ENCODE measurements around the gene GPR61. TPM values are rescaled to one million over a fixed set of nuclear protein-coding genes. Genes with fewer than 3 reads are reported as not detected.

GPR61 gene
- total and polyA plus RNA-seq, 2 donors, result 0.07 to 0.42 TPM

GRCh38 chr1:109531380-109531779 lies 8.3 kb upstream of the GPR61 start:
- Histone ChIP-seq H3K9me3 (ENCODE audit: control insufficient read depth in 2 of 2, insufficient read depth in 1 of 2, low read length in 1 of 2) (no peaks in the 10 kb centered on the region), H3K4me3 (ENCODE audit: low read length in 2 of 2) (no peak overlapping the region), H3K36me3 (ENCODE audit: control insufficient read depth in 2 of 2, insufficient read depth in 2 of 2, low read length in 1 of 2) (no peaks in the 10 kb centered on the region), H3K4me1 (ENCODE audit: control insufficient read depth in 2 of 2, insufficient read depth in 2 of 2, low read length in 2 of 2) (peaks cover 4 to 34% of the 10 kb centered on the region in 2 donors), H3K27me3 (ENCODE audit: control insufficient read depth in 2 of 2, insufficient read depth in 1 of 2, low read length in 1 of 2) (no peaks in the 10 kb centered on the region), H3K27ac (ENCODE audit: low read depth in 1 of 2, low read length in 1 of 2) (peak overlapping the region in 1 of 2 donors; percentile 34)
- no peak for DNase-seq (ENCODE audit: low read depth in 6 of 9, low spot score in 9 of 9)
- 97% methylated on average over 4 of the region's 4 CpGs for WGBS

- Histone ChIP-seq H3K4me3 (ENCODE audit: low read length in 2 of 2) (no peak overlapping the region), H3K4me1 (ENCODE audit: control insufficient read depth in 2 of 2, insufficient read depth in 2 of 2, low read length in 2 of 2) (peaks cover 4 to 34% of the 10 kb centered on the region in 2 donors), H3K27me3 (ENCODE audit: control insufficient read depth in 2 of 2, insufficient read depth in 1 of 2, low read length in 1 of 2) (no peaks in the 10 kb centered on the region), H3K9me3 (ENCODE audit: control insufficient read depth in 2 of 2, insufficient read depth in 1 of 2, low read length in 1 of 2) (no peaks in the 10 kb centered on the region), H3K27ac (ENCODE audit: low read depth in 1 of 2, low read length in 1 of 2) (no peak overlapping the region), H3K36me3 (ENCODE audit: control insufficient read depth in 2 of 2, insufficient read depth in 2 of 2, low read length in 1 of 2) (no peaks in the 10 kb centered on the region)
- WGBS, result 79% methylated on average over 16 of the region's 16 CpGs
- DNase-seq (ENCODE audit: low read depth in 6 of 9, low spot score in 9 of 9), result no peak
Observed at GRCh38 chr1:109531826-109532364, 7.8 kb upstream of the GPR61 start.

GRCh38 chr1:109532365-109533136 lies 7.1 kb upstream of the GPR61 start:
- Histone ChIP-seq H3K27me3 (ENCODE audit: control insufficient read depth in 2 of 2, insufficient read depth in 1 of 2, low read length in 1 of 2) (no peaks in the 10 kb centered on the region), H3K36me3 (ENCODE audit: control insufficient read depth in 2 of 2, insufficient read depth in 2 of 2, low read length in 1 of 2) (no peaks in the 10 kb centered on the region), H3K4me1 (ENCODE audit: control insufficient read depth in 2 of 2, insufficient read depth in 2 of 2, low read length in 2 of 2) (peaks cover 4 to 34% of the 10 kb centered on the region in 2 donors), H3K27ac (ENCODE audit: low read depth in 1 of 2, low read length in 1 of 2) (peak overlapping the region; percentile 87 to 88), H3K9me3 (ENCODE audit: control insufficient read depth in 2 of 2, insufficient read depth in 1 of 2, low read length in 1 of 2) (no peaks in the 10 kb centered on the region), H3K4me3 (ENCODE audit: low read length in 2 of 2) (peak overlapping the region in 1 of 2 donors; percentile 18)
- WGBS, result 21% methylated on average over 12 of the region's 12 CpGs
- peak; percentile 76 to 95 (median 89) for DNase-seq (ENCODE audit: low read depth in 6 of 9, low spot score in 9 of 9)

GRCh38 chr1:109534307-109534858 lies 5.3 kb upstream of the GPR61 start:
- no peaks in the 10 kb centered on the region for H3K9me3 ChIP-seq (ENCODE audit: control insufficient read depth in 2 of 2, insufficient read depth in 1 of 2, low read length in 1 of 2)
- WGBS, result 88% methylated on average over 1 of the region's 1 CpG
- no peak for DNase-seq (ENCODE audit: low read depth in 6 of 9, low spot score in 9 of 9)
- no peak overlapping the region for H3K4me3 ChIP-seq (ENCODE audit: low read length in 2 of 2)
- H3K36me3 ChIP-seq (ENCODE audit: control insufficient read depth in 2 of 2, insufficient read depth in 2 of 2, low read length in 1 of 2), result no peaks in the 10 kb centered on the region
- no peak overlapping the region for H3K27ac ChIP-seq (ENCODE audit: low read depth in 1 of 2, low read length in 1 of 2)
- peaks cover 4 to 34% of the 10 kb centered on the region in 2 donors for H3K4me1 ChIP-seq (ENCODE audit: control insufficient read depth in 2 of 2, insufficient read depth in 2 of 2, low read length in 2 of 2)
- peaks cover 0 to 2% of the 10 kb centered on the region in 2 donors for H3K27me3 ChIP-seq (ENCODE audit: control insufficient read depth in 2 of 2, insufficient read depth in 1 of 2, low read length in 1 of 2)

- 89% methylated on average over 4 of the region's 4 CpGs for WGBS
- no peak overlapping the region for H3K27ac ChIP-seq (ENCODE audit: low read depth in 1 of 2, low read length in 1 of 2)
- peaks cover 4 to 25% of the 10 kb centered on the region in 2 donors for H3K4me1 ChIP-seq (ENCODE audit: control insufficient read depth in 2 of 2, insufficient read depth in 2 of 2, low read length in 2 of 2)
- no peak for DNase-seq (ENCODE audit: low read depth in 6 of 9, low spot score in 9 of 9)
- no peak overlapping the region for H3K4me3 ChIP-seq (ENCODE audit: low read length in 2 of 2)
- no peaks in the 10 kb centered on the region for H3K9me3 ChIP-seq (ENCODE audit: control insufficient read depth in 2 of 2, insufficient read depth in 1 of 2, low read length in 1 of 2)
- H3K36me3 ChIP-seq (ENCODE audit: control insufficient read depth in 2 of 2, insufficient read depth in 2 of 2, low read length in 1 of 2), result no peaks in the 10 kb centered on the region
- H3K27me3 ChIP-seq (ENCODE audit: control insufficient read depth in 2 of 2, insufficient read depth in 1 of 2, low read length in 1 of 2), result peaks cover 0 to 4% of the 10 kb centered on the region in 2 donors
Observed at GRCh38 chr1:109535481-109535880, 4.2 kb upstream of the GPR61 start.

GRCh38 chr1:109535971-109536491 lies 3.6 kb upstream of the GPR61 start:
- no peak overlapping the region for H3K27ac ChIP-seq (ENCODE audit: low read depth in 1 of 2, low read length in 1 of 2)
- WGBS, result 84% methylated on average over 5 of the region's 5 CpGs
- H3K36me3 ChIP-seq (ENCODE audit: control insufficient read depth in 2 of 2, insufficient read depth in 2 of 2, low read length in 1 of 2), result no peaks in the 10 kb centered on the region
- H3K4me1 ChIP-seq (ENCODE audit: control insufficient read depth in 2 of 2, insufficient read depth in 2 of 2, low read length in 2 of 2), result peaks cover 4 to 19% of the 10 kb centered on the region in 2 donors
- H3K9me3 ChIP-seq (ENCODE audit: control insufficient read depth in 2 of 2, insufficient read depth in 1 of 2, low read length in 1 of 2), result no peaks in the 10 kb centered on the region
- H3K4me3 ChIP-seq (ENCODE audit: low read length in 2 of 2), result no peak overlapping the region
- DNase-seq (ENCODE audit: low read depth in 6 of 9, low spot score in 9 of 9), result no peak
- peaks cover 0 to 4% of the 10 kb centered on the region in 2 donors for H3K27me3 ChIP-seq (ENCODE audit: control insufficient read depth in 2 of 2, insufficient read depth in 1 of 2, low read length in 1 of 2)

- WGBS, result 98% methylated on average over 9 of the region's 9 CpGs
Observed at GRCh38 chr1:109537450-109538178, 2.1 kb upstream of the GPR61 start.

GRCh38 chr1:109538827-109539555 lies 681 bp upstream of the GPR61 start:
- Histone ChIP-seq H3K27ac (ENCODE audit: low read depth in 1 of 2, low read length in 1 of 2) (no peak overlapping the region), H3K27me3 (ENCODE audit: control insufficient read depth in 2 of 2, insufficient read depth in 1 of 2, low read length in 1 of 2) (peaks cover 0 to 4% of the 10 kb centered on the region in 2 donors), H3K36me3 (ENCODE audit: control insufficient read depth in 2 of 2, insufficient read depth in 2 of 2, low read length in 1 of 2) (no peaks in the 10 kb centered on the region), H3K9me3 (ENCODE audit: control insufficient read depth in 2 of 2, insufficient read depth in 1 of 2, low read length in 1 of 2) (no peaks in the 10 kb centered on the region), H3K4me1 (ENCODE audit: control insufficient read depth in 2 of 2, insufficient read depth in 2 of 2, low read length in 2 of 2) (no peaks in the 10 kb centered on the region), H3K4me3 (ENCODE audit: low read length in 2 of 2) (no peak overlapping the region)
- no peak for DNase-seq (ENCODE audit: low read depth in 6 of 9, low spot score in 9 of 9)
- WGBS, result 96% methylated on average over 9 of the region's 9 CpGs

More at GRCh38 chr1:109537450-109538178, 2.1 kb upstream of the GPR61 start:
- no peak overlapping the region for H3K27ac ChIP-seq (ENCODE audit: low read depth in 1 of 2, low read length in 1 of 2)
- H3K4me3 ChIP-seq (ENCODE audit: low read length in 2 of 2), result no peak overlapping the region
- no peaks in the 10 kb centered on the region for H3K9me3 ChIP-seq (ENCODE audit: control insufficient read depth in 2 of 2, insufficient read depth in 1 of 2, low read length in 1 of 2)
- DNase-seq (ENCODE audit: low read depth in 6 of 9, low spot score in 9 of 9), result no peak
- peaks cover 0 to 4% of the 10 kb centered on the region in 2 donors for H3K27me3 ChIP-seq (ENCODE audit: control insufficient read depth in 2 of 2, insufficient read depth in 1 of 2, low read length in 1 of 2)
- H3K4me1 ChIP-seq (ENCODE audit: control insufficient read depth in 2 of 2, insufficient read depth in 2 of 2, low read length in 2 of 2), result peaks cover 0 to 3% of the 10 kb centered on the region in 2 donors
- no peaks in the 10 kb centered on the region for H3K36me3 ChIP-seq (ENCODE audit: control insufficient read depth in 2 of 2, insufficient read depth in 2 of 2, low read length in 1 of 2)
